Measurements from ENCODE around the gene NAT9.

Gene NAT9

GRCh38 chr17:74776044-74776962 is at the start of gene NAT9:
Gene NAT9, minus strand, starts transcription at chr17:74776345. Its CDS starts 647 bp downstream, at chr17:74775698.
- DNase-seq = peak; percentile 99

GRCh38 chr17:74824961-74825627 is 48.9 kb upstream of the NAT9 start:
- DNase-seq = no peak

- no peak for DNase-seq
These were observed 46.8 kb upstream of the NAT9 start for GRCh38 chr17:74822939-74823367.

- no peak for DNase-seq
These were observed 46.3 kb upstream of the NAT9 start for GRCh38 chr17:74822335-74822938.

- DNase-seq = no peak
These were observed 45.6 kb upstream of the NAT9 start for GRCh38 chr17:74821655-74822334.

- no peak for DNase-seq
These were observed 43.8 kb upstream of the NAT9 start for GRCh38 chr17:74819801-74820436.

- DNase-seq = no peak
These were observed 42.3 kb upstream of the NAT9 start for GRCh38 chr17:74818291-74818938.

- DNase-seq = no peak
These were observed 40.9 kb upstream of the NAT9 start for GRCh38 chr17:74816905-74817620.

- no peak for DNase-seq
These were observed 39.6 kb upstream of the NAT9 start for GRCh38 chr17:74815550-74816370.

- no peak for DNase-seq
These were observed 38.9 kb upstream of the NAT9 start for GRCh38 chr17:74815067-74815466.

- DNase-seq = no peak
These were observed 38.3 kb upstream of the NAT9 start for GRCh38 chr17:74814453-74814852.

- DNase-seq = no peak
These were observed 36.2 kb upstream of the NAT9 start for GRCh38 chr17:74812109-74813009.

- no peak for DNase-seq
These were observed 34.7 kb upstream of the NAT9 start for GRCh38 chr17:74810699-74811485.

GRCh38 chr17:74808714-74809430 is 32.7 kb upstream of the NAT9 start:
- no peak for DNase-seq

- no peak for DNase-seq
These were observed 31.8 kb upstream of the NAT9 start for GRCh38 chr17:74807925-74808324.

GRCh38 chr17:74807441-74807840 is 31.3 kb upstream of the NAT9 start:
- no peak for DNase-seq

- DNase-seq = no peak
These were observed 30.2 kb upstream of the NAT9 start for GRCh38 chr17:74806334-74806733.

- no peak for DNase-seq
These were observed 29.4 kb upstream of the NAT9 start for GRCh38 chr17:74805591-74805991.

Data from activated naive CD4-positive, alpha-beta T cell treated with Interleukin-2 at 50 U/mL for 16 hours (primary cell).